Effector memory CD4-positive, alpha-beta T cell (primary cell): Measurements from ENCODE around the gene ARHGAP15.

Experiments used
- DNase-seq, 3 donors: peaks; one replicate each; pipeline ENCODE4 v3.0.0-alpha.2; 2020
- H3K27ac ChIP-seq: 2 replicates; pipeline ENCODE4 v1.7.0; 2013; ENCODE audit warnings: mild to moderate bottlenecking, low read length, moderate library complexity; ENCODE audit not compliant: insufficient read depth, poor library complexity, severe bottlenecking
- H3K27me3 ChIP-seq: replicated peaks from 2 replicates; pipeline ENCODE4 v1.7.0; 2013; ENCODE audit warnings: mild to moderate bottlenecking, low read length; ENCODE audit not compliant: insufficient read depth, control insufficient read depth, poor library complexity, severe bottlenecking
- H3K36me3 ChIP-seq: 2 replicates; pipeline ENCODE4 v1.7.0; 2013; ENCODE audit warnings: mild to moderate bottlenecking, low read length, moderate library complexity; ENCODE audit not compliant: control insufficient read depth, insufficient read depth
- H3K4me1 ChIP-seq: 2 replicates; pipeline ENCODE4 v1.7.0; 2013; ENCODE audit warnings: low read length, mild to moderate bottlenecking; ENCODE audit not compliant: control insufficient read depth, insufficient read depth, poor library complexity, severe bottlenecking
- H3K4me3 ChIP-seq: 2 replicates; pipeline ENCODE4 v1.7.0; 2013; ENCODE audit warnings: low read length, low read depth, mild to moderate bottlenecking; ENCODE audit not compliant: insufficient read depth, poor library complexity, severe bottlenecking
- H3K9me3 ChIP-seq: 2 replicates; pipeline ENCODE4 v1.7.0; 2013; ENCODE audit warnings: mild to moderate bottlenecking, low read length, moderate library complexity; ENCODE audit not compliant: control insufficient read depth

ARHGAP15 gene

GRCh38 chr2:143501106-143501676, 372.0 kb downstream of the ARHGAP15 start:
- no peaks in the 10 kb centered on the region for H3K9me3 ChIP-seq
- DNase-seq, result no peak
- peaks cover 17% of the 10 kb centered on the region for H3K36me3 ChIP-seq
- no peak overlapping the region for H3K4me3 ChIP-seq
- H3K4me1 ChIP-seq, result peaks cover 3% of the 10 kb centered on the region
- H3K27me3 ChIP-seq, result no peaks in the 10 kb centered on the region
- no peak overlapping the region for H3K27ac ChIP-seq

GRCh38 chr2:143503280-143503679, 374.1 kb downstream of the ARHGAP15 start:
- Histone ChIP-seq H3K27ac (no peak overlapping the region), H3K4me1 (peaks cover 3% of the 10 kb centered on the region), H3K36me3 (peaks cover 17% of the 10 kb centered on the region), H3K27me3 (no peaks in the 10 kb centered on the region), H3K4me3 (no peak overlapping the region), H3K9me3 (no peaks in the 10 kb centered on the region)
- no peak for DNase-seq

- Histone ChIP-seq H3K27ac (no peak overlapping the region), H3K27me3 (no peaks in the 10 kb centered on the region), H3K36me3 (peaks cover 17% of the 10 kb centered on the region), H3K9me3 (no peaks in the 10 kb centered on the region), H3K4me3 (no peak overlapping the region), H3K4me1 (peaks cover 3% of the 10 kb centered on the region)
- no peak for DNase-seq
Observed at GRCh38 chr2:143504397-143504796, 375.2 kb downstream of the ARHGAP15 start.

- no peak overlapping the region for H3K4me3 ChIP-seq
- no peaks in the 10 kb centered on the region for H3K9me3 ChIP-seq
- H3K4me1 ChIP-seq, result peaks cover 3% of the 10 kb centered on the region
- no peak overlapping the region for H3K27ac ChIP-seq
- DNase-seq, result no peak
- peaks cover 22% of the 10 kb centered on the region for H3K36me3 ChIP-seq
- H3K27me3 ChIP-seq, result no peaks in the 10 kb centered on the region
Observed at GRCh38 chr2:143505542-143505941, 376.3 kb downstream of the ARHGAP15 start.

- no peak overlapping the region for H3K4me3 ChIP-seq
- no peak overlapping the region for H3K27ac ChIP-seq
- no peaks in the 10 kb centered on the region for H3K4me1 ChIP-seq
- no peaks in the 10 kb centered on the region for H3K27me3 ChIP-seq
- peaks cover 37% of the 10 kb centered on the region for H3K36me3 ChIP-seq
- no peak for DNase-seq
- H3K9me3 ChIP-seq, result no peaks in the 10 kb centered on the region
Observed at GRCh38 chr2:143513081-143513480, 383.9 kb downstream of the ARHGAP15 start.

GRCh38 chr2:143514413-143514812, 385.2 kb downstream of the ARHGAP15 start:
- H3K9me3 ChIP-seq, result no peaks in the 10 kb centered on the region
- H3K27ac ChIP-seq, result no peak overlapping the region
- H3K4me3 ChIP-seq, result no peak overlapping the region
- H3K27me3 ChIP-seq, result no peaks in the 10 kb centered on the region
- H3K36me3 ChIP-seq, result peaks cover 45% of the 10 kb centered on the region
- no peaks in the 10 kb centered on the region for H3K4me1 ChIP-seq
- DNase-seq, result no peak

GRCh38 chr2:143515318-143515717, 386.1 kb downstream of the ARHGAP15 start:
- no peaks in the 10 kb centered on the region for H3K27me3 ChIP-seq
- H3K4me3 ChIP-seq, result no peak overlapping the region
- H3K27ac ChIP-seq, result no peak overlapping the region
- no peaks in the 10 kb centered on the region for H3K9me3 ChIP-seq
- peaks cover 52% of the 10 kb centered on the region for H3K36me3 ChIP-seq
- H3K4me1 ChIP-seq, result no peaks in the 10 kb centered on the region
- DNase-seq, result no peak

GRCh38 chr2:143519521-143519920, 390.3 kb downstream of the ARHGAP15 start:
- Histone ChIP-seq H3K36me3 (peaks cover 51% of the 10 kb centered on the region), H3K4me3 (no peak overlapping the region), H3K27ac (no peak overlapping the region), H3K9me3 (no peaks in the 10 kb centered on the region), H3K27me3 (no peaks in the 10 kb centered on the region), H3K4me1 (peaks cover 8% of the 10 kb centered on the region)
- DNase-seq, result no peak

GRCh38 chr2:143521396-143521795, 392.2 kb downstream of the ARHGAP15 start:
- no peak for DNase-seq
- Histone ChIP-seq H3K27ac (no peak overlapping the region), H3K4me3 (no peak overlapping the region), H3K9me3 (no peaks in the 10 kb centered on the region), H3K36me3 (peaks cover 40% of the 10 kb centered on the region), H3K4me1 (peaks cover 11% of the 10 kb centered on the region), H3K27me3 (no peaks in the 10 kb centered on the region)

- Histone ChIP-seq H3K4me3 (no peak overlapping the region), H3K36me3 (peaks cover 40% of the 10 kb centered on the region), H3K4me1 (peaks cover 11% of the 10 kb centered on the region), H3K27ac (no peak overlapping the region), H3K27me3 (no peaks in the 10 kb centered on the region), H3K9me3 (no peaks in the 10 kb centered on the region)
- no peak for DNase-seq
Observed at GRCh38 chr2:143522699-143523098, 393.5 kb downstream of the ARHGAP15 start.
